ENCODE data around the gene IRAK3. TPM values are rescaled to one million over a fixed set of nuclear protein-coding genes. Genes with fewer than 3 reads are reported as not detected.
A peak's percentile ranks its signal among the peaks of the same experiment; 100 is the strongest.

The IRAK3 gene
- total and polyA plus RNA-seq, 8 donors, result 18.5 to 71.7 (median 35.7) TPM

GRCh38 chr12:66241061-66242043 is 52.3 kb downstream of the IRAK3 start:
- no peaks in the 10 kb centered on the region for H3K27me3 ChIP-seq
- ATAC-seq (peak; percentile 70), DNase-seq (no peak)
- peak overlapping the region in 1 of 2 donors; percentile 6 for H3K4me3 ChIP-seq
- no peak for TF ChIP-seq CTCF (IDR thresholded peaks at IDR 0.05)
- H3K4me1 ChIP-seq, result peaks cover 0 to 62% of the 10 kb centered on the region in 2 donors
- peaks cover 0 to 53% of the 10 kb centered on the region in 2 donors for H3K36me3 ChIP-seq
- peak overlapping the region; percentile 55 to 80 for H3K27ac ChIP-seq
- no peaks in the 10 kb centered on the region for H3K9me3 ChIP-seq
- intact Hi-C loops (cut with DNase I), result no loop called here

GRCh38 chr12:66242311-66242710 is 53.3 kb downstream of the IRAK3 start:
- H3K4me3 ChIP-seq, result no peak overlapping the region
- no peak for TF ChIP-seq CTCF (IDR thresholded peaks at IDR 0.05)

GRCh38 chr12:66243911-66244310 is 54.9 kb downstream of the IRAK3 start:
- H3K4me3 ChIP-seq, result no peak overlapping the region
- H3K9me3 ChIP-seq, result no peaks in the 10 kb centered on the region
- H3K27me3 ChIP-seq, result no peaks in the 10 kb centered on the region
- H3K36me3 ChIP-seq, result peaks cover 0 to 72% of the 10 kb centered on the region in 2 donors
- intact Hi-C loops (cut with DNase I), result no loop called here
- no peak overlapping the region for H3K27ac ChIP-seq
- DNase-seq (peak in 2 of 4 donors; percentile 74), ATAC-seq (no peak)
- peaks cover 0 to 41% of the 10 kb centered on the region in 2 donors for H3K4me1 ChIP-seq
- no peak for TF ChIP-seq CTCF (IDR thresholded peaks at IDR 0.05)

More at GRCh38 chr12:66242311-66242710, 53.3 kb downstream of the IRAK3 start:
- no peak for ATAC-seq
- no peaks in the 10 kb centered on the region for H3K9me3 ChIP-seq
- H3K4me1 ChIP-seq, result peaks cover 0 to 53% of the 10 kb centered on the region in 2 donors
- H3K36me3 ChIP-seq, result peaks cover 0 to 63% of the 10 kb centered on the region in 2 donors
- H3K27ac ChIP-seq, result peak overlapping the region in 1 of 2 donors; percentile 80
- intact Hi-C loops (cut with DNase I), result no loop called here
- no peak for DNase-seq
- no peaks in the 10 kb centered on the region for H3K27me3 ChIP-seq

GRCh38 chr12:66244446-66244845 is 55.4 kb downstream of the IRAK3 start:
- peaks cover 0 to 74% of the 10 kb centered on the region in 2 donors for H3K36me3 ChIP-seq
- H3K4me3 ChIP-seq, result no peak overlapping the region
- TF ChIP-seq CTCF (IDR thresholded peaks at IDR 0.05), result no peak
- H3K4me1 ChIP-seq, result peaks cover 0 to 36% of the 10 kb centered on the region in 2 donors
- no peak overlapping the region for H3K27ac ChIP-seq
- no peak for DNase-seq
- no peak for ATAC-seq
- H3K9me3 ChIP-seq, result no peaks in the 10 kb centered on the region
- intact Hi-C loops (cut with DNase I), result no loop called here
- no peaks in the 10 kb centered on the region for H3K27me3 ChIP-seq

- Histone ChIP-seq H3K4me3 (no peak overlapping the region), H3K36me3 (peaks cover 0 to 98% of the 10 kb centered on the region in 2 donors), H3K4me1 (peaks cover 0 to 4% of the 10 kb centered on the region in 2 donors), H3K9me3 (no peaks in the 10 kb centered on the region), H3K27ac (peak overlapping the region in 1 of 2 donors; percentile 37), H3K27me3 (no peaks in the 10 kb centered on the region)
- TF ChIP-seq CTCF (IDR thresholded peaks at IDR 0.05), result no peak
- intact Hi-C loops (cut with DNase I), result no loop called here
- no peak for ATAC-seq
- no peak for DNase-seq
Measured at GRCh38 chr12:66247741-66248140, 58.7 kb downstream of the IRAK3 start.
